Measurements from ENCODE around the gene TLE2. TPM values are rescaled to one million over a fixed set of nuclear protein-coding genes. Genes with fewer than 3 reads are reported as not detected.

The TLE2 gene
- total and polyA plus RNA-seq, 9 of the 15 experiments (the other 6 are each of a cell fraction or from before 2014, with no cell fraction given) = 0.35 to 13.1 (median 6.2) TPM

DNA sequence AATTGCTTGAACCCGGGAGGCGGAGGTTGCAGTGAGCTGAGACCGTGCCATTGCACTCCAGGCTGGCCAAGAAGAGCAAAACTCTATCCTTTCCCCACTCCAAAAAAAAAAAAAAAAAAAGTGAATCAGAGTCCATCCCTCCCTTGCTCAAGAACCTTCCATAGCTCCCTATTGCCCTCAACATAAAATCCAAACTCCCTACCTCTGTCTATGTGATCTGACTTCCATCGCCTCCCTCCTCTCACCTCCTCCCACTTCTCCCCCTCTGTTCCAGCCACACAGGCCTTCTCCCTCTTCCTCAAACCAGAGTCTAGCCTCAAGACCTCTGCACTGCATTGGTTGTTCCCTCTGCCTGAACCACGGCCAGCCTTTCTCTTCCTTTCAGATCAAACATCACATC, 10.0 kb upstream of the TLE2 start (continued):
- no peak for TF ChIP-seq POLR3G (IDR thresholded peaks at IDR 0.05; ENCODE audit: extremely low read depth, insufficient read length, insufficient replicate concordance)
- TF ChIP-seq CHD4 (IDR thresholded peaks at IDR 0.05; ENCODE audit: insufficient read depth, insufficient replicate concordance, low read depth, low read length, poor library complexity, severe bottlenecking) = no peak
- peak; percentile 50; the same call in 1 of the 2 replicates for TF ChIP-seq CC2D1A (IDR thresholded peaks at IDR 0.05)
- TF ChIP-seq ZFP36 (IDR thresholded peaks at IDR 0.05; ENCODE audit: low read depth, low read length, partially characterized antibody) = peak; percentile 92
- peak; percentile 100 for TF ChIP-seq BCOR (IDR thresholded peaks at IDR 0.05)
- no peak for TF ChIP-seq SLC30A9 (CRISPR knock-in tag; IDR thresholded peaks at IDR 0.05)
- TF ChIP-seq KDM1A (IDR thresholded peaks at IDR 0.05) = peak; percentile 96 to 98
- peak; percentile 98 for TF ChIP-seq HDAC2 (IDR thresholded peaks at IDR 0.05)
- peak in 1 of 2 experiments; percentile 80; a peak in 1 of 3 replicates for TF ChIP-seq CBX3 (IDR thresholded peaks at IDR 0.05; ENCODE audit: borderline replicate concordance in 1 of 2, low read length in 2 of 2)
- peak; percentile 97 for TF ChIP-seq RBM25 (IDR thresholded peaks at IDR 0.05; ENCODE audit: low read depth, low read length, severe bottlenecking)
- peak; percentile 43 for TF ChIP-seq ARHGAP35 (IDR thresholded peaks at IDR 0.05; ENCODE audit: partially characterized antibody)
- TF ChIP-seq, protein P1, sequence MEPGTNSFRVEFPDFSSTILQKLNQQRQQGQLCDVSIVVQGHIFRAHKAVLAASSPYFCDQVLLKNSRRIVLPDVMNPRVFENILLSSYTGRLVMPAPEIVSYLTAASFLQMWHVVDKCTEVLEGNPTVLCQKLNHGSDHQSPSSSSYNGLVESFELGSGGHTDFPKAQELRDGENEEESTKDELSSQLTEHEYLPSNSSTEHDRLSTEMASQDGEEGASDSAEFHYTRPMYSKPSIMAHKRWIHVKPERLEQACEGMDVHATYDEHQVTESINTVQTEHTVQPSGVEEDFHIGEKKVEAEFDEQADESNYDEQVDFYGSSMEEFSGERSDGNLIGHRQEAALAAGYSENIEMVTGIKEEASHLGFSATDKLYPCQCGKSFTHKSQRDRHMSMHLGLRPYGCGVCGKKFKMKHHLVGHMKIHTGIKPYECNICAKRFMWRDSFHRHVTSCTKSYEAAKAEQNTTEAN (CRISPR knock-in tag; IDR thresholded peaks at IDR 0.05) = no peak
- TF ChIP-seq NUFIP1 (IDR thresholded peaks at IDR 0.05; ENCODE audit: partially characterized antibody) = no peak
- TF ChIP-seq ZNF384 (IDR thresholded peaks at IDR 0.05; ENCODE audit: low read depth, low read length) = peak; percentile 46; the same call in 1 of the 2 replicates
- peak; percentile 83 for TF ChIP-seq CBX1 (IDR thresholded peaks at IDR 0.05; ENCODE audit: low read depth)
